A549 (cell line): Measurements from ENCODE around the gene PNPLA2.

Source experiments
- CTCF ChIP-seq: fragments of >200 bp; sonication (Bioruptor Twin); formaldehyde crosslinking; IDR thresholded peaks from 3 replicates; pipeline ENCODE4 v1.5.1; 2016
- POLR2A ChIP-seq: IDR thresholded peaks from 2 replicates; pipeline ENCODE4 v1.6.1; 2012; ENCODE audit warnings: mild to moderate bottlenecking, low read length
- RFX5 ChIP-seq: fragments of 450-650 bp; IDR thresholded peaks from 2 replicates; pipeline ENCODE4 v1.7.1; 2014; ENCODE audit warnings: antibody characterized with exemption, mild to moderate bottlenecking, moderate library complexity

- TF ChIP-seq RFX5 (no peak), POLR2A (no peak), CTCF (no peak)
Measured at GRCh38 chr11:855796-856195, 37.1 kb downstream of the PNPLA2 start.
